Islet precursor cell (in vitro differentiated cells): Measurements from ENCODE around the gene GPSM3.

Source experiments
- DNase-seq: peaks from one replicate; pipeline ENCODE4 v3.0.0-alpha.2; 2018

The GPSM3 gene

GRCh38 chr6:32170294-32170693, 22.1 kb downstream of the GPSM3 start:
- no peak for DNase-seq

- no peak for DNase-seq
These were observed 23.4 kb downstream of the GPSM3 start for GRCh38 chr6:32168807-32169591.

- DNase-seq, result no peak
These were observed 24.1 kb downstream of the GPSM3 start for GRCh38 chr6:32168350-32168749.

- no peak for DNase-seq
These were observed 24.6 kb downstream of the GPSM3 start for GRCh38 chr6:32167761-32168262.

GRCh38 chr6:32167154-32167760, 25.2 kb downstream of the GPSM3 start:
- peak; percentile 70 for DNase-seq

- peak; percentile 79 for DNase-seq
These were observed 25.9 kb downstream of the GPSM3 start for GRCh38 chr6:32166411-32167061.

GRCh38 chr6:32164295-32164694, 28.1 kb downstream of the GPSM3 start, which contains the start of gene EGFL8:
Gene EGFL8 (plus strand): TSS chr6:32164595. CDS start chr6:32166166, 1,571 bp downstream.
- no peak for DNase-seq

GRCh38 chr6:32163559-32164258, 28.7 kb downstream of the GPSM3 start:
- no peak for DNase-seq

- no peak for DNase-seq
These were observed 34.4 kb downstream of the GPSM3 start for GRCh38 chr6:32158052-32158451.

- no peak for DNase-seq
These were observed 35.6 kb downstream of the GPSM3 start for GRCh38 chr6:32156891-32157290.

- DNase-seq, result peak; percentile 86
These were observed 37.8 kb downstream of the GPSM3 start for GRCh38 chr6:32154514-32155161.

GRCh38 chr6:32153564-32154513, 38.6 kb downstream of the GPSM3 start, which contains the start of gene PPT2:
Gene PPT2 (plus strand): TSS chr6:32154141. CDS start chr6:32154595, 454 bp downstream.
- peak; percentile 94 for DNase-seq

GRCh38 chr6:32152769-32153563, 39.5 kb downstream of the GPSM3 start:
- DNase-seq, result peak; percentile 93

GRCh38 chr6:32151863-32152768, 40.3 kb downstream of the GPSM3 start, which contains the start of gene PRRT1:
Gene PRRT1 (minus strand): TSS chr6:32151939. CDS start chr6:32151827, 112 bp downstream.
- no peak for DNase-seq

GRCh38 chr6:32151181-32151862, 41.1 kb downstream of the GPSM3 start:
- DNase-seq, result no peak

GRCh38 chr6:32149932-32150870, 42.2 kb downstream of the GPSM3 start:
- peak; percentile 55 for DNase-seq

GRCh38 chr6:32149092-32149755, 43.2 kb downstream of the GPSM3 start:
- DNase-seq, result no peak
